IMR-90 (cell line): ENCODE results near the gene GNA15. TPM values are rescaled to one million over a fixed set of nuclear protein-coding genes. Genes with fewer than 3 reads are reported as not detected.

ENCODE experiments used
- ATAC-seq: fragments of 200-7000 bp; cut with Tn5 transposase; 2 replicates; pipeline ENCODE4 v1.9.1; 2020; ENCODE audit warnings: low read depth, mild to moderate bottlenecking, moderate library complexity
- BruUV-seq: library from RNA; stranded (reverse); fragments of 400-500 nt; replicated peaks from 2 replicates; lab custom pipeline; 2021; lab: Mats Ljungman, UMichigan
- CTCF ChIA-PET: fragments of 300-600 bp; formaldehyde crosslinking; extraction: SDS; loops from one replicate; lab custom pipeline; 2021; ENCODE audit warnings: antibody characterized with exemption; lab: Yijun Ruan, JAX
- POLR2A ChIA-PET: fragments of 300-600 bp; sonication (Branson Sonifier 250); formaldehyde crosslinking; loops from one replicate; lab custom pipeline; 2022; ENCODE audit warnings: antibody characterized with exemption; ENCODE audit not compliant: unreplicated experiment; lab: Charles Lee
- DNase-seq: peaks from one replicate; pipeline ENCODE4 v3.0.0; 2013
- H2AFZ ChIP-seq: replicated peaks from 2 replicates; pipeline ENCODE3; 2013; ENCODE audit warnings: low read length, mild to moderate bottlenecking; ENCODE audit not compliant: poor library complexity
- H2AK5ac ChIP-seq: 2 replicates; pipeline ENCODE4 v1.6.1; 2013; ENCODE audit warnings: low read depth, low read length, inconsistent platforms
- H2AK9ac ChIP-seq: replicated peaks from 2 replicates; pipeline ENCODE3; 2013; ENCODE audit warnings: mild to moderate bottlenecking, low read depth, low read length, moderate library complexity; ENCODE audit not compliant: poor library complexity
- H2BK120ac ChIP-seq: 2 replicates; pipeline ENCODE4 v1.6.1; 2013; ENCODE audit warnings: low read depth, low read length, inconsistent platforms
- H2BK15ac ChIP-seq: 3 replicates; pipeline ENCODE4 v1.6.1; 2013; ENCODE audit warnings: low read depth, low read length, inconsistent platforms
- H2BK20ac ChIP-seq: 2 replicates; pipeline ENCODE4 v1.6.1; 2013; ENCODE audit warnings: low read depth, mild to moderate bottlenecking, inconsistent platforms, low read length, moderate library complexity
- H2BK5ac ChIP-seq: 2 replicates; pipeline ENCODE4 v1.6.1; 2013; ENCODE audit warnings: mild to moderate bottlenecking, low read depth, low read length, inconsistent platforms; ENCODE audit not compliant: poor library complexity, severe bottlenecking
- H3K14ac ChIP-seq: replicated peaks from 2 replicates; pipeline ENCODE4 v1.6.1; 2013; ENCODE audit warnings: low read depth, low read length, inconsistent platforms
- H3K18ac ChIP-seq: 2 replicates; pipeline ENCODE4 v1.6.1; 2013; ENCODE audit warnings: low read depth, low read length, control low read depth
- H3K23ac ChIP-seq: 2 replicates; pipeline ENCODE4 v1.6.1; 2013; ENCODE audit warnings: low read depth, low read length, inconsistent platforms
- H3K27ac ChIP-seq: 2 replicates; pipeline ENCODE4 v1.5.1; 2013; ENCODE audit warnings: mild to moderate bottlenecking, control low read depth, low read length; ENCODE audit not compliant: insufficient read depth
- H3K27me3 ChIP-seq: 2 replicates; pipeline ENCODE4 v1.6.1; 2013; ENCODE audit warnings: low read length; ENCODE audit not compliant: control insufficient read depth, insufficient read depth
- H3K36me3 ChIP-seq: 2 replicates; pipeline ENCODE4 v1.6.1; 2013; ENCODE audit warnings: low read length, mixed read lengths; ENCODE audit not compliant: control insufficient read depth, insufficient read depth
- H3K4ac ChIP-seq: 2 replicates; pipeline ENCODE4 v1.6.1; 2013; ENCODE audit warnings: low read depth, low read length, inconsistent platforms
- H3K4me1 ChIP-seq: 2 replicates; pipeline ENCODE4 v1.6.1; 2013; ENCODE audit warnings: low read length, mixed read lengths; ENCODE audit not compliant: control insufficient read depth, insufficient read depth
- H3K4me2 ChIP-seq: 2 replicates; pipeline ENCODE4 v1.6.1; 2013; ENCODE audit warnings: low read depth, mild to moderate bottlenecking, control low read depth, low read length, moderate library complexity
- H3K4me3 ChIP-seq: 2 replicates; pipeline ENCODE4 v1.5.1; 2013; ENCODE audit warnings: low read depth, mild to moderate bottlenecking, control low read depth, low read length, moderate library complexity; ENCODE audit not compliant: insufficient read depth
- H3K56ac ChIP-seq: 2 replicates; pipeline ENCODE4 v1.6.1; 2013; ENCODE audit warnings: low read length, inconsistent platforms; ENCODE audit not compliant: insufficient read depth; ENCODE audit errors: extremely low read depth
- H3K79me1 ChIP-seq, 2 experiments: 2 replicates each; pipeline ENCODE4 v1.6.1; 2013; ENCODE audit warnings: low read length in 2 of 2, inconsistent platforms in 1 of 2, low read depth in 1 of 2
- H3K9ac ChIP-seq: 2 replicates; pipeline ENCODE4 v1.6.1; 2013; ENCODE audit warnings: low read depth, low read length, control low read depth
- H3K9me1 ChIP-seq: 2 replicates; pipeline ENCODE4 v1.6.1; 2013; ENCODE audit warnings: low read length, inconsistent platforms; ENCODE audit not compliant: insufficient read depth
- H3K9me3 ChIP-seq: 2 replicates; pipeline ENCODE4 v1.6.1; 2013; ENCODE audit warnings: low read length; ENCODE audit not compliant: control insufficient read depth, insufficient read depth
- H4K20me1 ChIP-seq: 2 replicates; pipeline ENCODE4 v1.6.1; 2013; ENCODE audit warnings: low read length, inconsistent platforms; ENCODE audit not compliant: insufficient read depth
- H4K5ac ChIP-seq: 2 replicates; pipeline ENCODE4 v1.6.1; 2013; ENCODE audit warnings: mild to moderate bottlenecking, low read depth, low read length, control low read depth
- H4K8ac ChIP-seq, 2 experiments: 2 replicates each; pipeline ENCODE4 v1.6.1; 2013; ENCODE audit warnings: low read depth in 2 of 2, low read length in 2 of 2, control low read depth in 1 of 2, inconsistent platforms in 1 of 2
- H4K91ac ChIP-seq: 2 replicates; pipeline ENCODE4 v1.6.1; 2013; ENCODE audit warnings: low read depth, low read length, inconsistent platforms; ENCODE audit not compliant: insufficient read depth
- BHLHE40 ChIP-seq: fragments of 150-350 bp; IDR thresholded peaks from 2 replicates; pipeline ENCODE4 v1.6.1; 2016; ENCODE audit warnings: mild to moderate bottlenecking, low read depth, low read length
- ELK1 ChIP-seq: fragments of 150-350 bp; IDR thresholded peaks from 2 replicates; pipeline ENCODE4 v1.6.1; 2016; ENCODE audit warnings: low read depth, mild to moderate bottlenecking, low read length, moderate library complexity, borderline replicate concordance
- MAZ ChIP-seq: IDR thresholded peaks from 2 replicates; pipeline ENCODE4 v1.6.1; 2012; ENCODE audit warnings: low read depth, mild to moderate bottlenecking, low read length, improper control_type of control experiment, moderate library complexity, borderline replicate concordance
- RAD21 ChIP-seq: IDR thresholded peaks from 2 replicates; pipeline ENCODE4 v1.6.1; 2012; ENCODE audit warnings: low read length, improper control_type of control experiment
- USF2 ChIP-seq: fragments of 150-350 bp; IDR thresholded peaks from 2 replicates; pipeline ENCODE4 v1.6.1; 2017; ENCODE audit warnings: mild to moderate bottlenecking, antibody characterized with exemption, low read length, low read depth
- WGBS, 2 experiments: methylation state at CpG; one replicate each; pipeline versions ENCODE4 v1.1.5 to v1.1.7; 2013; ENCODE audit warnings: missing lambda C conversion rate in 2 of 2; ENCODE audit not compliant: insufficient read length in 1 of 2; ENCODE audit errors: extremely low coverage in 2 of 2; 5-methylcytosine and 5-hydroxymethylcytosine counted together
- dilution Hi-C: fragments of 300-500 bp; cut with HindIII; formaldehyde crosslinking; loops from one replicate; pipeline ENCODE4 v1.14.3; 2018; ENCODE audit warnings: low sequenced_read_pairs; ENCODE audit not compliant: unreplicated experiment
- in situ Hi-C: fragments of 300-500 bp; cut with MboI; formaldehyde crosslinking; loops from 3 replicates; pipeline ENCODE4 v1.14.3; 2019; ENCODE audit warnings: low sequenced_read_pairs, inconsistent platforms, mixed read lengths
- intact Hi-C: fragments of 100-400 bp; cut with micrococcal nuclease; formaldehyde crosslinking; loops from 2 replicates; pipeline ENCODE4 v1.10.0; 2022
- polyA plus RNA-seq, 3 experiments: library from polyadenylated mRNA; depleted of rRNA; stranded (reverse); fragments of >200 nt; gene quantifications; 2 replicates each; pipeline ENCODE4 v1.2.3, GENCODE V29; 2012; ENCODE audit warnings: low replicate concordance in 1 of 3
- total RNA-seq: library from RNA; depleted of rRNA; stranded (reverse); fragments of >200 nt; gene quantifications from 2 replicates; pipeline ENCODE4 v1.2.3, GENCODE V29; 2012

GNA15 gene
- total and polyA plus RNA-seq, 2 of the 4 experiments (the other 2 are of a cell fraction) = 0.18 TPM; not detected in 1

DNA sequence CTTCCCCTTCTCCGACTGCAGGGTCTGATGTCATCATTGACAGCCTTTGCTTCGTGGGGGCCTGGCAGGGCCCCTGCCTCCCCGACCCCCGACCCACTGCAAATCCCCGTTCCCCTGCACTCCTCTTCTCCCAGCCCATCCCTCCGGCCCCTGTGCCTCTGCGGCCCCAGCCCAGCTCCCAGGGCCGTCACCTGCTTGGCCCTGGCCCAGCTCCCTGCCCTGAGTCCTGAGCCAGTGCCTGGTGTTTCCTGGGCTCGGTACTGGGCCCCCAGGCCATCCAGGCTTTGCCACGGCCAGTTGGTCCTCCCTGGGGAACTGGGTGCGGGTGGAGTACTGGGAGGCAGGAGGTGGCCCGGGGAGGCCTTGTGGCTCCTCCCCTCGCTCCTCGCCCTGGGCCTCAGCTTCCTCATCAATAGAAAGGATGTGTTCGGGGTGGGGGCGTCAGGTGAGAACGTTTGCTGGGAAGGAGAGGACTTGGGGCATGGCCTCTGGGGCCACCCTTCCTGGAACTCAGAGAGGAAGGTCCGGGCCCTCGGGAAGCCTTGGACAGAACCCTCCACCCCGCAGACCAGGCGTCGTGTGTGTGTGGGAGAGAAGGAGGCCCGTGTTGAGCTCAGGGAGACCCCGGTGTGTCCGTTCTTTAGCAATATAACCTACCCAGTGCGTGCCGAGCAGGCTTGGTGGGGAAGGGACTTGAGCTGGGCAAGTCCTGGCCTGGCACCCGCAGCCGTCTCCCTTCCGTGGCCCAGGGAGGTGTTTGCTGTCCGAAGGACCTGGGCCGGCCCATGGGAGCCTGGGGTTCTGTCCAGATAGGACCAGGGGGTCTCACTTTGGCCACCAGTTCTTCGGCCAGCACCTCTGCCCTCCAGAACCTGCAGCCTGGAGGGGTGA lies 72.7 kb downstream of the GNA15 start:
- Histone ChIP-seq H2AFZ (no peak overlapping the region), H2AK5ac (no peak overlapping the region), H3K9ac (no peak overlapping the region), H4K91ac (no peak overlapping the region), H3K4me2 (no peak overlapping the region), H4K5ac (no peak overlapping the region), H3K9me3 (no peaks in the 10 kb centered on the region), H3K56ac (no peak overlapping the region), H3K4me3 (no peak overlapping the region), H3K4ac (no peak overlapping the region), H2BK5ac (no peak overlapping the region), H3K36me3 (peaks cover 22% of the 10 kb centered on the region), H3K14ac (no peak overlapping the region), H2BK15ac (no peak overlapping the region), H3K4me1 (no peaks in the 10 kb centered on the region), H3K9me1 (no peaks in the 10 kb centered on the region), H3K79me1 (no peaks in the 10 kb centered on the region), H2AK9ac (no peak overlapping the region), H2BK120ac (no peak overlapping the region), H2BK20ac (no peak overlapping the region), H3K18ac (no peak overlapping the region), H3K27me3 (no peaks in the 10 kb centered on the region), H3K23ac (no peak overlapping the region), H4K8ac (no peak overlapping the region), H4K20me1 (peaks cover 13% of the 10 kb centered on the region), H3K27ac (no peak overlapping the region)
- dilution Hi-C loops (no loop called here), in situ Hi-C loops (no loop called here), intact Hi-C loops (no loop called here)
- TF ChIP-seq BHLHE40 (no peak), MAZ (no peak), RAD21 (no peak), USF2 (no peak), ELK1 (no peak)
- DNase-seq (no peak), ATAC-seq (no peak)
- ChIA-PET CTCF (no interaction called here), POLR2A (no interaction called here)
- WGBS, 2 experiments = 95% methylated on average over 11 of the region's 33 CpGs; no CpG with 5 or more reads in 1 of the 2 experiments
- no TSS peak for BruUV-seq
